D721Med (cell line): ENCODE data around the gene SEZ6L2.

ENCODE experiments used
- DNase-seq: peaks from one replicate; pipeline ENCODE4 v3.0.0; 2011; ENCODE audit warnings: low spot score; ENCODE audit not compliant: insufficient read length
- FAIRE-seq: peaks from 2 replicates; lab custom pipeline; 2011; peaks lifted over from hg19 to GRCh38; lab: Jason Lieb, UNC
- TF ChIP-seq, protein P1 (sequence below): IDR thresholded peaks from 2 replicates; pipeline ENCODE4 v1.5.1; 2012; ENCODE audit warnings: mild to moderate bottlenecking, control low read depth; ENCODE audit not compliant: insufficient read depth; ENCODE audit errors: missing control alignments

SEZ6L2 gene

DNA sequence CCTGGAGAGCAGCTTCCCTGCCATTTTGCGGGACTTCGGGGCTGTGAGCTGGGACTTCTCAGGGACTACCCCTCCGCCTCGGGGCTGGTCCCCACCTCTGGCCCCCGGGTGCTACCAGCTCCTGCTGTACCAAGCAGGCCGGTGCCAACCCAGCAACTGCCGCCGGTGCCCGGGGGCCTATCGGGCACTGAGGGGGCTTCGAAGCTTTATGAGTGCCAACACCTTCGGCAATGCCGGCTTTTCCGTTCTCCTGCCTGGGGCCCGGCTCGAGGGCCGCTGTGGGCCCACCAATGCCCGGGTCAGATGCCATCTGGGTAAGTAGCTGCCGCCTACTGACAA, 2.2 kb upstream of the SEZ6L2 start:
- DNase-seq (no peak), FAIRE-seq (no peak)
- TF ChIP-seq, protein P1, sequence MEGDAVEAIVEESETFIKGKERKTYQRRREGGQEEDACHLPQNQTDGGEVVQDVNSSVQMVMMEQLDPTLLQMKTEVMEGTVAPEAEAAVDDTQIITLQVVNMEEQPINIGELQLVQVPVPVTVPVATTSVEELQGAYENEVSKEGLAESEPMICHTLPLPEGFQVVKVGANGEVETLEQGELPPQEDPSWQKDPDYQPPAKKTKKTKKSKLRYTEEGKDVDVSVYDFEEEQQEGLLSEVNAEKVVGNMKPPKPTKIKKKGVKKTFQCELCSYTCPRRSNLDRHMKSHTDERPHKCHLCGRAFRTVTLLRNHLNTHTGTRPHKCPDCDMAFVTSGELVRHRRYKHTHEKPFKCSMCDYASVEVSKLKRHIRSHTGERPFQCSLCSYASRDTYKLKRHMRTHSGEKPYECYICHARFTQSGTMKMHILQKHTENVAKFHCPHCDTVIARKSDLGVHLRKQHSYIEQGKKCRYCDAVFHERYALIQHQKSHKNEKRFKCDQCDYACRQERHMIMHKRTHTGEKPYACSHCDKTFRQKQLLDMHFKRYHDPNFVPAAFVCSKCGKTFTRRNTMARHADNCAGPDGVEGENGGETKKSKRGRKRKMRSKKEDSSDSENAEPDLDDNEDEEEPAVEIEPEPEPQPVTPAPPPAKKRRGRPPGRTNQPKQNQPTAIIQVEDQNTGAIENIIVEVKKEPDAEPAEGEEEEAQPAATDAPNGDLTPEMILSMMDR: no peak

DNA sequence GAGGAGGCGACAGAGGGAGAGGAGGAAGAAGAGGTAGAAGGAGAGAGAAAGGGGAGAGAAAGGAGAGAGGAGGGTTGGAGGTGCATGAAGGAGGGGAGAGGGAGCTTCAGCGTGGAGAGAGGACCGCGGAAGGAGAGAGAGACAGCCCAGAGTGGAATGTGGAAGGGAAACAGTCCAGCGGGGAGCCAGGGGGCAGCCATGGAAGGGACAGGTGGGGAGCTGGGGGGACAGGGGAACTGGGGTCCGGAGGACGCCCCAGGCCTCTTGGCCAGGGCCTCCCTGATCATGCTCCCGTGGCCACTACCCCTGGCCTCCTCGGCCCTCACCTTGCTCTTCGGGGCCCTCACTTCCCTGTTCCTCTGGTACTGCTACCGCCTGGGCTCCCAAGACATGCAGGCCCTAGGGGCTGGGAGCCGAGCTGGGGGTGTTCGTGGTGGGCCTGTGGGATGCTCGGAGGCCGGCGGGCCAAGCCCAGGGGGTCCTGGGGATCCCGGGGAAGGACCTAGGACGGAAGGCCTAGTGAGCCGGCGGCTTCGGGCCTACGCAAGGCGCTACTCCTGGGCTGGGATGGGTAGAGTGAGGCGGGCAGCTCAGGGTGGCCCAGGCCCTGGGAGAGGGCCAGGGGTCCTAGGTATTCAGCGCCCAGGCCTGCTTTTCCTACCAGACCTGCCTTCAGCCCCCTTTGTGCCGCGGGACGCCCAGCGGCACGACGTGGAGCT, 1.7 kb upstream of the SEZ6L2 start:
- no peak for DNase-seq
- TF ChIP-seq, protein P1: no peak
- no peak for FAIRE-seq

DNA sequence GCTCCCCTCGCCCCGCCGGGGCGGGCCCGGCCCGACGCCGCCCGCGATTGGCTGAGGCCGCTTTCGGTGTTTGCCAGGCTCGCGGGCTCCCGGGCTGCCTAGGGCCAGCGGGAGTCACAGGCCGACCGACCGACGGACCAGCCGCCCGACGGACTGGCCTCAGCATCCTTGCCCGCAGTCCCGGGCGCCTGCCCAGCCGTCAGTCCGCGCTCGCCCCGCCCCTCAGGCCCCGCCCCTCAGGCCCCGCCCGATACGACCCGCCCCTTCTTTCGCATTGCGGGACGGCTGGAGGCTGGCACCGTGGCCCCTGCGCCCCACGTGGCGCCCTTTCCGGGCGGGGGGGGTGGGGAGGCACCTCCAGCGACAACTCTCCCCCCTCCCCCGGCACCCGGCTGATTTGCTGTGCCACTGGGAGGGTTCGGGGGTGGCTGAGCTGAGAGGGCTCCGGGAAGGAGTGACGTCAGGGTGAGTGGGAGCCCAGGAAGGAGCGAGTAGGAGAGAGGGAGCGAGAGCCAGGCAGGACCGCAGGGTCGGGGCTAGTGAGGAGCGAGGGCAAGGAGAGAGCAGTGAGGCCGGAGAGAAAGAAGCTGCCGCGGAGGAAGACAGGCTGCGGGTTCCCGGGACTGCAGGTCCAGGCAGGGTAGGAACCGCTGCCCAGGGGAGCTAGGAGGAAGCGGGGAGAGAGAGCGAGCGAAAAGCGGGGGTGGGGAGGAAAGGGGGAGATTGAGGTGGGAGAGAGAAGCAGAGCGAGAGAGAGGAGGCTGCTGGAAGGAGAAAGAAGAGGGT, 945 bp upstream of the SEZ6L2 start, which contains the start of gene ASPHD1:
Gene ASPHD1, plus strand, starts transcription at position 387 of the 786 bp plus-strand sequence. CDS start 484 bp downstream, outside the sequence.
- no peak for FAIRE-seq
- peak; percentile 87 for DNase-seq
- TF ChIP-seq, protein P1: no peak

DNA sequence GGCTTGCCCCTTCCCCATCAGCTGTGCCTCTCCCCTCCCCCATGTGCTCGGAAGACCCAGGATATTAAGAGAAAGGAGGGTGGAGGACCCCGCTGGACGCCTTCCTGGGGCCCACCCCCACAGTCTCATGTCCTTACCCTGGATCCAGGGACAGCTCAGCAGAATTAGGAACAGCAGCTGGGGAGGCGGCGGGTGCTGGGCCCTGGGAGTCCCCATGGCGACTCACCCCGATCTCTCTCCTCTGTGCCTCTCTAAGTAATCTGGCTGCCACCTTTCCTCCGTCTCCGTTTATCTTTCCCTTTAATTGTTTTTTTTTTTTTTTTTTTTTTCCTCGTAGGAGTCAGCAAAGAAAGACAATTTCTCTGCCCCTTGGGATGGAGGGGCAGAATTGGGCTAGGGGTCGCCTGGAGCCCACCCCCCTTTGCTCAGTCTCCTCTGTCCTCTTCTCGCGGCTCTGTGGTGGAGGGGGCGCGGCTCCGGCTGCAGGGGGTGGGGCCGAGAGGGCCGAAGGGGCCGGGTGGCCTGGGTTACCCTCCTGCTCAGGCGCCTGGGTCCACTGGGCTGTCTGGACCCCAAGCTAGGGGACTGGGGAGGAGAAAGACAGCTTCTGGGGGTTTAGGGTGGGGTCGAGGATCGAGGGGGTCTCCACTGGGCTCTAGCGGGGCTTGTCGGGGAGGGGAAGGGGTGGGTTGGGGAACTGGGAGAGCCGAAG, 390 bp downstream of the SEZ6L2 start:
- DNase-seq (no peak), FAIRE-seq (no peak)
- TF ChIP-seq, protein P1: no peak

DNA sequence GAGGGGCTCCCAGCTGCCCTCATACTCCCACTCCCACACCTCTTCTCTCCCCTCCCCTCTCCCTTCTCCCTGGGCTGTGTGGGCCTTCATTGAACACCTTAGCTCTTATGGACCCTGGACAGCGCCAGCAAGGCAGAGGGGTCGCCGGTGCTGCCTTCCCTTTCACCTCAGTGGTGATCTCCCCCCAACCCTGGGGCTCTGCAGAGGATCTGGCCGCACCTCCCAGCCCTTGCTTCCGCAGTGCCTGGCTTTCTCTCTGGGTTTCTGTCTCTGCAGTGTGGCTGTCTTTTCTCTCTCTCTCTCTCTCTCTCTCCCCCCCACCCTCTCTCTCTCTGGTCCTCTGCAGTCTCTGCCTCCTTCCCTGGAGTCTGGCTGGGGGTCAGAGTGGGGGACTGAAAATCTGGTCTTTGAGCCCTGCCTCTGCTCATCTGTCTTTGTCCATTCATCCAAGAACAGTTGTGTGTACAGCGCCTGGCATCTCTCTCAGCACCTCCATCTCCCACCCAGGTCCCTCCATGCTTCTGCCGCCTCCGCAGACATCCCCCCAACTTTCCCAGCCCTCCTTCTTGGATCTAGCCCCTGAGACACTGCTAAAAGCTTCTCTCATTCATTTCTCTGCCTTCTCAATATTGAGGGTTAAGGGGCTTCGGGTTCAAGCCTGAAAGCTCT, 1.1 kb downstream of the SEZ6L2 start:
- DNase-seq: no peak
- no peak for FAIRE-seq
- TF ChIP-seq, protein P1: no peak

DNA sequence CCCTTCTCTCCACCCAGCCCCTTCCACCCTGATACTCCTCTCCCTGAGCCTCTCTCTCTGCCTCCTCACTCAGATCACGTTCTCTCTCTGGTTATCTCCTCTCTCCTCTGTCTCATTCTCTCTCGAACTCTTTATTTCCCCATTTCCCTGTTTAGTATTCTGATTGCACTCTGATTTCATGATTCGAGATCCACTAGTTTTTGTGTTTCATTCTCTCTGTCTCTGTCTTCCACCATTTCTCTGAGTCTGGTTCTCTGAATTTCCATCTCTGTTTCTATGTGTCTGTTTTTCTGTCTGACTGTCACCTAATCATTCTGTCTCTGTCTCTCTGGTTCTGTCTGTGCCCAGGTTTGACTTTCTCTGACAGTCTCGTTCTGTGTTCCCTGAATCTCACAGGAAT, 2.0 kb downstream of the SEZ6L2 start:
- no peak for DNase-seq
- TF ChIP-seq, protein P1: no peak
- FAIRE-seq: no peak
